A673 (cell line): ENCODE results near the gene MICU1. TPM values are rescaled to one million over a fixed set of nuclear protein-coding genes. Genes with fewer than 3 reads are reported as not detected.

ENCODE experiments used
- BruUV-seq: library from RNA; stranded (reverse); fragments of 400-500 nt; replicated peaks from 2 replicates; lab custom pipeline; 2021; lab: Mats Ljungman, UMichigan
- CTCF ChIA-PET: fragments of 300-600 bp; sonication (Branson Sonifier 250); formaldehyde crosslinking; loops from one replicate; lab custom pipeline; 2022; ENCODE audit warnings: antibody characterized with exemption; lab: Charles Lee
- POLR2A ChIA-PET: fragments of 300-600 bp; sonication (Branson Sonifier 250); formaldehyde crosslinking; loops from one replicate; lab custom pipeline; 2022; ENCODE audit warnings: antibody characterized with exemption; ENCODE audit not compliant: low non-redundant PET; lab: Charles Lee
- DNase-seq: peaks from one replicate; pipeline ENCODE4 v3.0.0-alpha.2; 2015; ENCODE audit warnings: low spot score
- H3K27ac ChIP-seq: fragments of 200-600 bp; sonication (generic); 2 replicates; pipeline ENCODE4 v1.5.1; 2016; ENCODE audit warnings: mixed run types, low read depth, mild to moderate bottlenecking, mixed read lengths, antibody characterized with exemption, low read length; ENCODE audit not compliant: poor library complexity, severe bottlenecking
- H3K27me3 ChIP-seq: fragments of 200-600 bp; sonication (generic); replicated peaks from 2 replicates; pipeline ENCODE4 v1.6.1; 2017; ENCODE audit warnings: mixed run types, low read depth, mild to moderate bottlenecking, mixed read lengths, antibody characterized with exemption, low read length; ENCODE audit not compliant: insufficient read depth, poor library complexity
- H3K36me3 ChIP-seq: fragments of 200-600 bp; sonication (generic); 2 replicates; pipeline ENCODE4 v1.6.1; 2016; ENCODE audit warnings: mixed run types, mild to moderate bottlenecking, mixed read lengths, antibody characterized with exemption, low read length; ENCODE audit not compliant: insufficient read depth, poor library complexity, severe bottlenecking
- H3K4me1 ChIP-seq: fragments of 200-600 bp; sonication (generic); 2 replicates; pipeline ENCODE4 v1.6.1; 2017; ENCODE audit warnings: mixed run types, mild to moderate bottlenecking, mixed read lengths, antibody characterized with exemption, low read length; ENCODE audit not compliant: insufficient read depth, poor library complexity, severe bottlenecking
- H3K4me3 ChIP-seq: fragments of 200-600 bp; sonication (generic); 2 replicates; pipeline ENCODE4 v1.5.1; 2016; ENCODE audit warnings: low read depth, mixed run types, mild to moderate bottlenecking, mixed read lengths, low read length; ENCODE audit not compliant: poor library complexity, severe bottlenecking
- H3K9me3 ChIP-seq: fragments of 200-600 bp; sonication (generic); 2 replicates; pipeline ENCODE4 v1.6.1; 2016; ENCODE audit warnings: mixed run types, low read depth, mild to moderate bottlenecking, mixed read lengths, antibody characterized with exemption, low read length; ENCODE audit not compliant: poor library complexity, severe bottlenecking
- EZH2 ChIP-seq: fragments of 200-600 bp; sonication (generic); IDR thresholded peaks from 2 replicates; pipeline ENCODE4 v1.6.1; 2017; ENCODE audit warnings: borderline replicate concordance, low read depth, mild to moderate bottlenecking, mixed read lengths, antibody characterized with exemption, low read length; ENCODE audit not compliant: poor library complexity, severe bottlenecking
- intact Hi-C: fragments of 100-400 bp; cut with micrococcal nuclease; formaldehyde crosslinking; loops from one replicate; pipeline ENCODE4 v1.10.0; 2022; ENCODE audit not compliant: unreplicated experiment
- total RNA-seq: library from RNA; stranded (reverse); gene quantifications from 2 replicates; pipeline ENCODE4 v1.2.3, GENCODE V29; 2021
- TF ChIP-seq, protein P1 (sequence below): fragments of 300-800, 200-600 bp; sonication (generic); conservative IDR thresholded peaks from 2 replicates; pipeline ENCODE4 v1.5.1; 2017; ENCODE audit warnings: low read depth, mild to moderate bottlenecking, antibody characterized with exemption, low read length, moderate library complexity, mixed read lengths

MICU1 gene
- total RNA-seq, 1 experiment from 2014 or later, result 37.7 TPM

DNA sequence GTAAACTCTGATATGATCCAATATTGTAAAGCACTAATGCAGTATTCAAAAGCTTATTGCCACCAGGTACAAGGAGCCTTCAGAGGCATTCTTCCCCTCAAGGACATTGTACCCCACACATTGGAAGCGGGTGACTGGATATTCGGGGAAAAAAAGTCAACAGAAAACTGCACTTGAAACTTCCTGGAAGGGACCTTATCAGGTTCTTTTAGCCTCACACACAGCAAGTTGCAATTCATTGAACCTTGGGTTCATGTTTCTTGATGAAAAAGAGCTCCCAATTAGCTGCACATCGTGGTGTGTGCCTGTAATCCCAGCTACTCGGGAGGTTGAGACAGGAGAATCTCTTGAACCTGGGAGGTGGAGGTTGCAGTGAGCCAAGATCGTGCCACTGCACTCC, 16.4 kb upstream of the MICU1 start:
- H3K4me1 ChIP-seq, result peaks cover 12% of the 10 kb centered on the region
- no peaks in the 10 kb centered on the region for H3K36me3 ChIP-seq
- no peaks in the 10 kb centered on the region for H3K27me3 ChIP-seq
- no peak for TF ChIP-seq EZH2
- TF ChIP-seq, protein P1, sequence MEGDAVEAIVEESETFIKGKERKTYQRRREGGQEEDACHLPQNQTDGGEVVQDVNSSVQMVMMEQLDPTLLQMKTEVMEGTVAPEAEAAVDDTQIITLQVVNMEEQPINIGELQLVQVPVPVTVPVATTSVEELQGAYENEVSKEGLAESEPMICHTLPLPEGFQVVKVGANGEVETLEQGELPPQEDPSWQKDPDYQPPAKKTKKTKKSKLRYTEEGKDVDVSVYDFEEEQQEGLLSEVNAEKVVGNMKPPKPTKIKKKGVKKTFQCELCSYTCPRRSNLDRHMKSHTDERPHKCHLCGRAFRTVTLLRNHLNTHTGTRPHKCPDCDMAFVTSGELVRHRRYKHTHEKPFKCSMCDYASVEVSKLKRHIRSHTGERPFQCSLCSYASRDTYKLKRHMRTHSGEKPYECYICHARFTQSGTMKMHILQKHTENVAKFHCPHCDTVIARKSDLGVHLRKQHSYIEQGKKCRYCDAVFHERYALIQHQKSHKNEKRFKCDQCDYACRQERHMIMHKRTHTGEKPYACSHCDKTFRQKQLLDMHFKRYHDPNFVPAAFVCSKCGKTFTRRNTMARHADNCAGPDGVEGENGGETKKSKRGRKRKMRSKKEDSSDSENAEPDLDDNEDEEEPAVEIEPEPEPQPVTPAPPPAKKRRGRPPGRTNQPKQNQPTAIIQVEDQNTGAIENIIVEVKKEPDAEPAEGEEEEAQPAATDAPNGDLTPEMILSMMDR, result no peak
- POLR2A ChIA-PET, result no interaction called here
- H3K9me3 ChIP-seq, result no peaks in the 10 kb centered on the region
- H3K4me3 ChIP-seq, result no peak overlapping the region
- H3K27ac ChIP-seq, result no peak overlapping the region
- CTCF ChIA-PET, result no interaction called here
- intact Hi-C loops, result no loop called here
- BruUV-seq, result no TSS peak
- no peak for DNase-seq

DNA sequence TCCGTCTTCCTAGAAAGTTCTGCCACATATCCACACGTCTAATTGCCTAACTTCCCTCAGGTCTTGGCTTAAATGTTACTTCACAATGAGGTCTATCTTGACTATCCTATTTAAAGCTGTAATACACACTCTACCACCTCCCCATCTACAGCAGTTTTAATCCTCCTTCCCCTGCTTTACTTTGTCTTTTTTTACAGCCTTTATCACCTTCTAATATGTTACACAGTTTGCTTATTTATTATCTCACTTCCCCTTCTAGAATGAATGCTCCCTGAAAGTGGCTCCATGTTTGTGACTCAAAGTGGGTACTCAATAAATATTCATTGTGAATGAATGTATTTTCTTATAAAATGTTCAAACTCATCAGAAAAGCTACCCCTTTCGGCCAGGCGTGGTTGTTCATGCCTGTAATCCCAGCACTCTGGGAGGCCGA, 13.6 kb upstream of the MICU1 start:
- ChIA-PET POLR2A (no interaction called here), CTCF (no interaction called here)
- no peak for DNase-seq
- Histone ChIP-seq H3K4me1 (peaks cover 12% of the 10 kb centered on the region), H3K36me3 (no peaks in the 10 kb centered on the region), H3K27ac (peak overlapping the region; percentile 37), H3K9me3 (no peaks in the 10 kb centered on the region), H3K27me3 (no peaks in the 10 kb centered on the region), H3K4me3 (no peak overlapping the region)
- TF ChIP-seq, protein P1, result no peak
- TF ChIP-seq EZH2, result no peak
- BruUV-seq, result no TSS peak
- intact Hi-C loops, result no loop called here

DNA sequence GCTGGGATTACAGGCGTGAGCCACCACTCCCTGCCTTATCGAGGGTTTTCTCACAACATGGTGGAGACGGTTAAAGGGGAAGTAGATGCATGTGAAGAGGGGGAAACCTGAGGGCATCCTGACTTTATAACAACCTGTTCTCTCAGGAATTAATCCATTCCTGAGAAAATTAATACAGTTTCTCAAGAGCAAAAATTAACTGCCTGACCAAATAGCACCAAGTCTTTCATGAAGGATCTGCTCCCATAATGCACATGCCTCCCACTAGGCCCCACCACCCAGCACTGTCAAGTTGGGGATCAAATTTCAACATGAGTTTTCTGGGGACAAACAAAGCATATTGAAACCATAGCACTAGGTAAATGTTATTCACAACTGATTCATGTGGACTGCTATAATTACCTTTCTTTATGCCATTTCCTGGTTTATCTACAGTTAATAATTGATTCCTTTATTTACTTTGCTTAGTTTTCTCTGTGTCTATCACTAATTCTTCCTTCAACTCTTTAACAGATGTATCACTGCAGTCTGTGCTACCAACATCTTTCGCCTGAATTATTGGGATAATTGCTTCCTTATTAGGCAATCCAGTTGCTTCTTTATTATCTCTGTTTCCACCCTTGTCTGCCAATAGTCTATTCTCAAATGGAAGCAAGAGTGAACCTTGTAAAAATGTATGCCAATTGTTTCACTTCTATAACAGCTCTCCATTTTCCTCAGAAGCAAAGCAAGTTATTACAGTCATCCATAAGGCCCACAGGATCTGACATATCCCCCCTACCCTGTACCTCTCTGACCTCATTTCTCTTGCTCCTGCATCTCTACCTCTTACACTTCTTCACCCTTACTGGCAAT, 12.9 kb upstream of the MICU1 start:
- POLR2A ChIA-PET, result no interaction called here
- no TSS peak for BruUV-seq
- H3K9me3 ChIP-seq, result no peaks in the 10 kb centered on the region
- H3K27me3 ChIP-seq, result no peaks in the 10 kb centered on the region
- peak; percentile 53 for DNase-seq
- no peak overlapping the region for H3K4me3 ChIP-seq
- TF ChIP-seq EZH2, result no peak
- TF ChIP-seq, protein P1, result no peak
- CTCF ChIA-PET, result no interaction called here
- peak overlapping the region; percentile 37 for H3K27ac ChIP-seq
- intact Hi-C loops, result no loop called here
- H3K4me1 ChIP-seq, result peaks cover 12% of the 10 kb centered on the region
- H3K36me3 ChIP-seq, result no peaks in the 10 kb centered on the region
